ENCODE results near the gene COG7. TPM values are rescaled to one million over a fixed set of nuclear protein-coding genes. Genes with fewer than 3 reads are reported as not detected.
A peak's percentile ranks its signal among the peaks of the same experiment; 100 is the strongest.
"Not testable (repeated sequence)": the region's sequence is repeated elsewhere in the genome, so short reads cannot be mapped to it uniquely, and the experiment has no call there.

Gene COG7
- total and polyA plus RNA-seq, 11 donors: 7.8 to 16.8 (median 12.2) TPM

GRCh38 chr16:23395732-23396131 lies 57.3 kb downstream of the COG7 start:
- TF ChIP-seq POLR2A (IDR thresholded peaks at IDR 0.05): no peak
- TF ChIP-seq, protein P1, sequence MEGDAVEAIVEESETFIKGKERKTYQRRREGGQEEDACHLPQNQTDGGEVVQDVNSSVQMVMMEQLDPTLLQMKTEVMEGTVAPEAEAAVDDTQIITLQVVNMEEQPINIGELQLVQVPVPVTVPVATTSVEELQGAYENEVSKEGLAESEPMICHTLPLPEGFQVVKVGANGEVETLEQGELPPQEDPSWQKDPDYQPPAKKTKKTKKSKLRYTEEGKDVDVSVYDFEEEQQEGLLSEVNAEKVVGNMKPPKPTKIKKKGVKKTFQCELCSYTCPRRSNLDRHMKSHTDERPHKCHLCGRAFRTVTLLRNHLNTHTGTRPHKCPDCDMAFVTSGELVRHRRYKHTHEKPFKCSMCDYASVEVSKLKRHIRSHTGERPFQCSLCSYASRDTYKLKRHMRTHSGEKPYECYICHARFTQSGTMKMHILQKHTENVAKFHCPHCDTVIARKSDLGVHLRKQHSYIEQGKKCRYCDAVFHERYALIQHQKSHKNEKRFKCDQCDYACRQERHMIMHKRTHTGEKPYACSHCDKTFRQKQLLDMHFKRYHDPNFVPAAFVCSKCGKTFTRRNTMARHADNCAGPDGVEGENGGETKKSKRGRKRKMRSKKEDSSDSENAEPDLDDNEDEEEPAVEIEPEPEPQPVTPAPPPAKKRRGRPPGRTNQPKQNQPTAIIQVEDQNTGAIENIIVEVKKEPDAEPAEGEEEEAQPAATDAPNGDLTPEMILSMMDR (IDR thresholded peaks at IDR 0.05): no peak
- ATAC-seq (no peak), DNase-seq (no peak)
- intact Hi-C loops (cut with DNase I): loop anchor here in 1 of 10 donors (10.0 kb wide), 1 partner anchor 59 kb away; the partner anchor contains the start of gene COG7
- H3K9me3 ChIP-seq: no peaks in the 10 kb centered on the region
- no peaks in the 10 kb centered on the region for H3K27me3 ChIP-seq
- H3K4me3 ChIP-seq: no peak overlapping the region
- H3K27ac ChIP-seq: no peak overlapping the region
- H3K4me1 ChIP-seq: peaks cover 0 to 27% (median 10%) of the 10 kb centered on the region in 12 donors
- peaks cover 0 to 98% (median 67%) of the 10 kb centered on the region in 9 donors for H3K36me3 ChIP-seq
- whole genome bisulfite sequencing, 4 donors: 90 to 94% (median 91%) methylated on average over 6 of the region's 6 CpGs

GRCh38 chr16:23394141-23394831 lies 58.7 kb downstream of the COG7 start:
- intact Hi-C loops (cut with DNase I): loop anchor here in 1 of 10 donors (10.0 kb wide), 1 partner anchor 61 kb away; the partner anchor contains the start of gene COG7
- no peak for ATAC-seq
- peak overlapping the region in 3 of 12 donors; percentile 11 to 40 (median 32) for H3K27ac ChIP-seq
- peaks cover 0 to 98% (median 70%) of the 10 kb centered on the region in 9 donors for H3K36me3 ChIP-seq
- 70 to 74% (median 71%) methylated on average over 4 of the region's 4 CpGs for WGBS, 4 donors
- H3K4me3 ChIP-seq: no peak overlapping the region
- H3K9me3 ChIP-seq: no peaks in the 10 kb centered on the region
- TF ChIP-seq, protein P1 (IDR thresholded peaks at IDR 0.05): no peak
- TF ChIP-seq POLR2A (IDR thresholded peaks at IDR 0.05): no peak
- DNase-seq: no peak
- H3K27me3 ChIP-seq: no peaks in the 10 kb centered on the region
- H3K4me1 ChIP-seq: peaks cover 0 to 24% (median 10%) of the 10 kb centered on the region in 12 donors

- no peaks in the 10 kb centered on the region for H3K9me3 ChIP-seq
- peaks cover 0 to 18% (median 8%) of the 10 kb centered on the region in 12 donors for H3K4me1 ChIP-seq
- peak overlapping the region in 1 of 12 donors; percentile 50 for H3K27ac ChIP-seq
- H3K4me3 ChIP-seq: no peak overlapping the region
- intact Hi-C loops (cut with DNase I): loop anchor here in 1 of 10 donors (10.0 kb wide), 1 partner anchor 63 kb away; the partner anchor contains the start of gene COG7
- TF ChIP-seq POLR2A (IDR thresholded peaks at IDR 0.05): no peak
- TF ChIP-seq, protein P1 (IDR thresholded peaks at IDR 0.05): no peak
- no peaks in the 10 kb centered on the region for H3K27me3 ChIP-seq
- peaks cover 0 to 97% (median 69%) of the 10 kb centered on the region in 9 donors for H3K36me3 ChIP-seq
- DNase-seq (no peak), ATAC-seq (no peak)
- WGBS, 4 donors: 94 to 96% (median 95%) methylated on average over 6 of the region's 6 CpGs
Observed at GRCh38 chr16:23392223-23392600, 60.8 kb downstream of the COG7 start.

DNA sequence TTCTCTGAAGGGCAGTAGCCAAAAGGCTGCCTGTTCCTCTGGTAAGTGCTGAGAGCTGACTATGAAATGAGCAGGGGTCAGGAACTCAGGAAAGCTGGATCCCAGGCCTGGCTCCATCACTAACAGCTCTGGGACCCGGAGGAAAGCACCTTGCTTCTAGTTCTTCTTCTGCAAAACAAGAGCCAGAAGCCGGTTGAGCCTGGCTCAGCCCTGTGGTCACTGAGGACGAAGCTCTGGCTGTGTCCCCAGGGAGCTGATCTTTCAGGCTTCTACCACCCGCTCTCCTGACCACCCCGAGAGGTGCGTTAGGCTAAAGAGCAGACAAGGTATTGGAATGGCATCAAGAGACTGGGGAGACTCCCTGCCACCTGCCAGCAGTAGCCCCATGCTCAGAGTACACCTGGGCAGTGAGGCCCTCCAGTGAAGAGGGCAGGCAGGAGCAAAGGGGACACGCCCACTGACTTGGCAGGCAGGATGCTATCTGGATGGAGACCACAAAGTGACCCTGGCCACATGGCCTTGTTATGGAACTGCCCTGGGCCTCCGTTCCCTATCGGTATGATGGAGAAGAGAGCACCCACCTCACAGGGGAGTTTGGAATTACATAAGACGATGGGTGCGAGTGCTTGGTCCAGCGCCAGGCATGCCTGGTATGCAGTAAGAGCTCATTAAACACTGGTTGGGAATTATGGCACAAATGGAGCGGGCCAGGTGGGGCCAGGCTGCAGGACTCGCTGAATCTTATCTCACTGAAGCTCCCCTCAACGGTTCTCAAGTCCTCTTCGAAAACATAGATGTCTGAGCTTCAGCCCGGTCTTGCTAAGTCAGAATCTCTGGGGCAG lies 61.4 kb downstream of the COG7 start:
- Histone ChIP-seq H3K9me3 (no peaks in the 10 kb centered on the region), H3K4me3 (no peak overlapping the region), H3K36me3 (peaks cover 0 to 93% (median 63%) of the 10 kb centered on the region in 9 donors), H3K27me3 (no peaks in the 10 kb centered on the region), H3K4me1 (peaks cover 0 to 18% (median 8%) of the 10 kb centered on the region in 12 donors), H3K27ac (peak overlapping the region in 1 of 12 donors; percentile 63)
- ATAC-seq (no peak), DNase-seq (no peak)
- intact Hi-C loops (cut with DNase I): loop anchor here in 1 of 10 donors (10.0 kb wide), 1 partner anchor 63 kb away; the partner anchor contains the start of gene COG7
- 92 to 95% (median 93%) methylated on average over 17 of the region's 17 CpGs for WGBS, 4 donors
- TF ChIP-seq POLR2A (IDR thresholded peaks at IDR 0.05): no peak
- TF ChIP-seq, protein P1 (IDR thresholded peaks at IDR 0.05): no peak

DNA sequence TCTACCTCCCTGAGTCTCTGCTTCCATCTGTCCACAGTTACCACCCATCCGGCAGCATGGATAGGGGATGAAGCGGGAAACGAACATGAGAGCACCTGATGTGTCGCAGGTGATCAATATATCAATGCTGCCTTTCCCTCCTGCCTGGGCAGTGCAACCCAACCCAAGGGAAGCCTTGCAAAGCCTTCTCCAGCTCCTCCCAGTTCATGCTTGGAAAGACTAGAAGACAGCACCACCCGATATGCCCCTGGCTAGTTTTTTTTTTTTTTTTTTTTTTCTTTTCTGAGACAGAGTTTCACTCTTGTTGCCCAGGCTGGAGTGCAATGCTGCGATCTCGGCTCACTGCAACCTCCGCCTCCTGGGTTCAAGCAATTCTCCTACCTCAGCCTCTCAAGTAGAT lies 63.1 kb downstream of the COG7 start:
- not testable (repeated sequence) for H3K4me3 ChIP-seq, H3K27me3 ChIP-seq, ATAC-seq, H3K9me3 ChIP-seq, H3K27ac ChIP-seq, DNase-seq
- peaks cover 0 to 18% (median 8%) of the 10 kb centered on the region in 12 donors for H3K4me1 ChIP-seq
- intact Hi-C loops (cut with DNase I): loop anchor here in 2 of 10 donors (5.0 to 10.0 kb wide), 2 partner anchors 53 to 65 kb away; partner anchors contain the start of gene COG7 (in 1 of the 2)
- WGBS, 4 donors: 95 to 98% (median 97%) methylated on average over 8 of the region's 8 CpGs
- H3K36me3 ChIP-seq: peaks cover 0 to 76% (median 52%) of the 10 kb centered on the region in 9 donors

Measured in heart left ventricle (tissue), 16 donors.